HepG2 (cell line): ENCODE measurements around the gene ATP23. TPM values are rescaled to one million over a fixed set of nuclear protein-coding genes. Genes with fewer than 3 reads are reported as not detected.
A peak's percentile ranks its signal among the peaks of the same experiment; 100 is the strongest.

ENCODE experiments used
- ARNTL ChIP-seq: sonication (generic); formaldehyde crosslinking; IDR thresholded peaks from 2 replicates; pipeline ENCODE4 v1.4.0; 2020; ENCODE audit warnings: mild to moderate bottlenecking, missing genetic modification reagents
- CEBPB ChIP-seq: IDR thresholded peaks from 2 replicates; pipeline ENCODE4 v1.6.1; 2011; ENCODE audit warnings: low read depth, low read length, improper control_type of control experiment, borderline replicate concordance
- GATAD2A ChIP-seq: IDR thresholded peaks from 2 replicates; pipeline ENCODE4 v1.6.1; 2016
- ISL2 ChIP-seq: sonication (generic); formaldehyde crosslinking; IDR thresholded peaks from 2 replicates; pipeline ENCODE4 v1.5.0; 2020; ENCODE audit warnings: missing genetic modification reagents
- KDM6A ChIP-seq: IDR thresholded peaks from 2 replicates; pipeline ENCODE4 v1.6.1; 2016; ENCODE audit warnings: low read depth
- MAZ ChIP-seq, 2 experiments: sonication (generic) in 1 of 2; formaldehyde crosslinking in 1 of 2; IDR thresholded peaks; 2 replicates each; pipeline versions ENCODE4 v1.5.0 to v1.6.1; 2012 to 2020; ENCODE audit warnings: low read depth in 2 of 2, mild to moderate bottlenecking in 2 of 2, borderline replicate concordance in 1 of 2, improper control_type of control experiment in 1 of 2, low read length in 1 of 2, missing genetic modification reagents in 1 of 2, moderate library complexity in 1 of 2
- NFKBIZ ChIP-seq: IDR thresholded peaks from 2 replicates; pipeline ENCODE4 v1.6.1; 2018; ENCODE audit warnings: missing genetic modification reagents, missing compliant biosample characterization
- NR2C2 ChIP-seq: sonication (generic); formaldehyde crosslinking; IDR thresholded peaks from 2 replicates; pipeline ENCODE4 v1.4.0; 2020; ENCODE audit warnings: missing genetic modification reagents, mild to moderate bottlenecking, moderate library complexity, borderline replicate concordance
- RORA ChIP-seq: sonication (generic); formaldehyde crosslinking; IDR thresholded peaks from 2 replicates; pipeline ENCODE4 v1.5.0; 2020; ENCODE audit warnings: mild to moderate bottlenecking, missing genetic modification reagents, moderate library complexity
- ZFYVE20 ChIP-seq: sonication (generic); formaldehyde crosslinking; IDR thresholded peaks from 2 replicates; pipeline ENCODE4 v1.8.0; 2023; ENCODE audit warnings: low read depth, mild to moderate bottlenecking, moderate library complexity, missing genetic modification reagents, borderline replicate concordance
- ZNF367 ChIP-seq: sonication (generic); formaldehyde crosslinking; IDR thresholded peaks from 2 replicates; pipeline ENCODE4 v1.4.0; 2020; ENCODE audit warnings: missing genetic modification reagents, borderline replicate concordance
- ZNF484 ChIP-seq: sonication (generic); formaldehyde crosslinking; IDR thresholded peaks from 2 replicates; pipeline ENCODE4 v1.5.1; 2020; ENCODE audit warnings: mild to moderate bottlenecking, low read depth, missing genetic modification reagents, borderline replicate concordance
- ZNF790 ChIP-seq: sonication (generic); formaldehyde crosslinking; IDR thresholded peaks from 2 replicates; pipeline ENCODE4 v1.8.0; 2022; ENCODE audit warnings: missing genetic modification reagents, mild to moderate bottlenecking, borderline replicate concordance
- ZNF878 ChIP-seq: sonication (generic); formaldehyde crosslinking; IDR thresholded peaks from 2 replicates; pipeline ENCODE4 v1.8.1; 2023; ENCODE audit warnings: mild to moderate bottlenecking, missing genetic modification reagents, moderate library complexity
- polyA plus RNA-seq, 8 experiments: library from polyadenylated mRNA; depleted of rRNA in 3 of 8; stranded (reverse) in 7 of 8; unstranded in 1 of 8; fragments of >200 nt; fragmentation: Illumina TruSeq in 4 of 8; extraction: Trizol in 4 of 8; gene quantifications; 2 replicates each; pipeline versions ENCODE4 v1.2.1 to v1.2.3, GENCODE V29; 2011 to 2016; ENCODE audit warnings: low read depth in 4 of 8, missing spikeins in 1 of 8, mixed read lengths in 1 of 8; ENCODE audit not compliant: insufficient read depth in 1 of 8
- total RNA-seq, 5 experiments: library from RNA; depleted of rRNA; stranded (reverse); fragments of >200 nt; fragmentation: Illumina TruSeq; extraction: Trizol; gene quantifications; 2 replicates each; pipeline ENCODE4 v1.2.3, GENCODE V29; 2016; ENCODE audit warnings: low read depth in 1 of 5
- TF ChIP-seq, protein P1 (sequence below): sonication (generic); formaldehyde crosslinking; IDR thresholded peaks from 2 replicates; pipeline ENCODE4 v1.9.0; 2021; ENCODE audit warnings: missing genetic modification reagents, borderline replicate concordance

The ATP23 gene
- total and polyA plus RNA-seq, 2 of the 13 experiments (the other 11 are each of a cell fraction or from before 2014, with no cell fraction given), result 12.1 to 14.7 TPM

DNA sequence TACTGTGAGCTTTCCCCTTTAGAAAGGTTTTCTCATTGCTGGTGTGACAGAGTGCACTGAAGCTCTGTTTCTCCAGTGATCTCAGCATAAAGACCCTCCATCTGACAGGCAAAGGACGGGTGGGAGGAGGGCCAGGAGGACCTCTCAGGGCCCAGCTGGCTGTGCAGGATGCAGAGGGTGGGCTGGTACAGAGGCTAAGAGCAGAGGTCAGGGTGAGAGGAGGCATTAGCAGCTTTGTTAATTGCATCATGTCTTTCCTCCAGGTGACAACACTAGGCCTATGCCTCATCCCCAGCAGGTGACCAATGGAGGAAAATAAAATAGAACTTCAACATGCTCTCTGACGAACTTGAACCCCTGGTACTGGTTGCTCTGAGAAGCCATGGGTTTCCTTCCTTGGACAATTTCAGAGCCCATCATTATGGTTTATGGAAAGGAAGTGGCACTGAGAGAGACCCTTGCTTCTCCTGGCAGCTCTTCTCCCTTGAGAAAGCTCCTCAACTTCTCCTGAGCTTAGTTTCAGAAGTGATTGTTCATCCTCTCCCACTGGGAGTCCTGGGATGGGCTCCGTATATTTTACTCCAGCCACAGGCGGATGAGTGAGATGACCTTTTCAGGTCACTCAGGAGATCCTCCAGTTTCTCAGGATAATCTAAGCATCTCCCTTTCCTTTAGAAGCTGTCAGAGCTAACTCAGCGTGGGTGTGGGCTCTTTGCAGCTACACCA lies 45.8 kb upstream of the ATP23 start (continued):
- TF ChIP-seq, protein P1, sequence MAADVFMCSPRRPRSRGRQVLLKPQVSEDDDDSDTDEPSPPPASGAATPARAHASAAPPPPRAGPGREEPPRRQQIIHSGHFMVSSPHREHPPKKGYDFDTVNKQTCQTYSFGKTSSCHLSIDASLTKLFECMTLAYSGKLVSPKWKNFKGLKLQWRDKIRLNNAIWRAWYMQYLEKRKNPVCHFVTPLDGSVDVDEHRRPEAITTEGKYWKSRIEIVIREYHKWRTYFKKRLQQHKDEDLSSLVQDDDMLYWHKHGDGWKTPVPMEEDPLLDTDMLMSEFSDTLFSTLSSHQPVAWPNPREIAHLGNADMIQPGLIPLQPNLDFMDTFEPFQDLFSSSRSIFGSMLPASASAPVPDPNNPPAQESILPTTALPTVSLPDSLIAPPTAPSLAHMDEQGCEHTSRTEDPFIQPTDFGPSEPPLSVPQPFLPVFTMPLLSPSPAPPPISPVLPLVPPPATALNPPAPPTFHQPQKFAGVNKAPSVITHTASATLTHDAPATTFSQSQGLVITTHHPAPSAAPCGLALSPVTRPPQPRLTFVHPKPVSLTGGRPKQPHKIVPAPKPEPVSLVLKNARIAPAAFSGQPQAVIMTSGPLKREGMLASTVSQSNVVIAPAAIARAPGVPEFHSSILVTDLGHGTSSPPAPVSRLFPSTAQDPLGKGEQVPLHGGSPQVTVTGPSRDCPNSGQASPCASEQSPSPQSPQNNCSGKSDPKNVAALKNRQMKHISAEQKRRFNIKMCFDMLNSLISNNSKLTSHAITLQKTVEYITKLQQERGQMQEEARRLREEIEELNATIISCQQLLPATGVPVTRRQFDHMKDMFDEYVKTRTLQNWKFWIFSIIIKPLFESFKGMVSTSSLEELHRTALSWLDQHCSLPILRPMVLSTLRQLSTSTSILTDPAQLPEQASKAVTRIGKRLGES (CRISPR knock-in tag), result no peak
- TF ChIP-seq ISL2 (CRISPR knock-in tag) (no peak), NR2C2 (CRISPR knock-in tag) (no peak), ZNF790 (CRISPR knock-in tag) (no peak), ZFYVE20 (no peak), ZNF878 (no peak), ARNTL (CRISPR knock-in tag) (no peak), NFKBIZ (CRISPR knock-in tag) (no peak), GATAD2A (CRISPR knock-in tag) (no peak), ZNF367 (CRISPR knock-in tag) (no peak), RORA (CRISPR knock-in tag) (no peak), KDM6A (CRISPR knock-in tag) (no peak), ZNF484 (CRISPR knock-in tag) (no peak), MAZ (IDR thresholded peaks at IDR 0.05; ENCODE audit: borderline replicate concordance, low read depth, low read length) (no peak), MAZ (CRISPR knock-in tag; IDR thresholded peaks at IDR 0.05; ENCODE audit: low read depth) (no peak), CEBPB (peak; percentile 40; the same call in 1 of the 2 replicates)
